SHP77 treated with DMSO at 0.1 percent for 48 hours (cell line): ENCODE results near the gene SLC12A8.

Experiments used
- DNase-seq: peaks from one replicate; lab custom pipeline; 2025; lab: John Stamatoyannopoulos, UW

Gene SLC12A8

DNA sequence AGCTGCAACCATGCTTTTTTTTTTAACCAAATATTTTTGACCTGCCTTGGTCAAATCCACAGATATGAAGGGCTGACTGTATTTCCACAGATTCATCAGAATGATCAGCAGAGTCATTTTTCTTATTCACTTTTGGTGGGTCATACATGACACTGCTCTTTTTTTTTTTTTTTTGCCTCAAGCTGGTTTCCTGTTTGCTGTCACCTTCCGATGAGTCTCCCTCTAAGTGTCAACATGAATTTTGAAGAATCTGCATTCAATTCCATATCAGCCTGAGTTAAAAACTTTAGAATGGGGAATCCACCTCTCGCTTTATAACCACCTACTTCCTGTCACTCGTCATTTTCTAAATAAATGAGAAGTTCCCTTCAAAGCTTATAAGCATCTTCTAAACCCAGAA, 2.2 kb upstream of the SLC12A8 start:
- DNase-seq = no peak

DNA sequence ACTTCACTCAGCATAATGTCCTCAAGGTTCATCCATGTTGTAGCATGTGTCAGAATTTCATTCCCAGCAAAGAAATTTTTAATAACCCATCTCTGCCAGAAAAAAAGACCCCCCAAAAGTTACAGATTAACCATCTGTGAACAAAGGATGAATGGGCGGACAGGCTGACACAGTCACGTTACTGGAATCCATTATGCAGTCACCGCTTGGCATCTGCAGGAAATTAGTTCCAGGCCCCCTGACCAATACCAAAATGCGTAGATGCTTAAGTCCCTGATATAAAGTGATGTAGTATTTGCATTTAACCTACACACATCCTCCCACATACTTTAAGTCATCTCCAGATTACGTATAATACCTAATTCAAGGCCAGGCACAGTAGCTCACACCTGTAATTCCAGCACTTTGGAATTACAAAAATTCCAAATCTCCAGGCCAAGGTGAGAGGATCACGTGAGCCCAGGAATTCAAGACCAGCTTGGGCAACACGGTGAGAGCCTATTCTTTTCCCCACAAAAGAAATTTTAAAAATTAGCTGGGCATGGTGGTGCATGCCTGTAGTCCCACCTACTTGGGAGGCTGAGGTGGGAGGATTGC, 1.5 kb upstream of the SLC12A8 start:
- no peak for DNase-seq

DNA sequence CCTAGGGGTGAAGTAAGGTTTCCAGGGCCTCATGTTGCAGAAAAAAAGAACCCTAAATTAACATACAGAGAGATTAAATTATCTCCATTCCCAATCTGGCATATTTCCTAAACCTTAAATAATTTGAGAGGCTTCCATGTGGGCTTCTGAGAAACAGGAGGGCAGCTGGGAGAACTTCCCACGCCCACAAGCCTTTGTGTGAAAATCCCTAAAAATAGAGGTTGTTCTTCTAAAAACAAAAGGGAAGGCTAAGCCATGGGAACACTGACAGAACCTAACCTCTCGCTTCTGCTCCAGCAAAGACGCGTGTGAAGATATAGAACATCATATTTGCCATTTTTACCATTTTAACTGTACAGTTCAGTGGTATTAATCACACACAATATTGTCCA, 812 bp upstream of the SLC12A8 start:
- DNase-seq = no peak

DNA sequence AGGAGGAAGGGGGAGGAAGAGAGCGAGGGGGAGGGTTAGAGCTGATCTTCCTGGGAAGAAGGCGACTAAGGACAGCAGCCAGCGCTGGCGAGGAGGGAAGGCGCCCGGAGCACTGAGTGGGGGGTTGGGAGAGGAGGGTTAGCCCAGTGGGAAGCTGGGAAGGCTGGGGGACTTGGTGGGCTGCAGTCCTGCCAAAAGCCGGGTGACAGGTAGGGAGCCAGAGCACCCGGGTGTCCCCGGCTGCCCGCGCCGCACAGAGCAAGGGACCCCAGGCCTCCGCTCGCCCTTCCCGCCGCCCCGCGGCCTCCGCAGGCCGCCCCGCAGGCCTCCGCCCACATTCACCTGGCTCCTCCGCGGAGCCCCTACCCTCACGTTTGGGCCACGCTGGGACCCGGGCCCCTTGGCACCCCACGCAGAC, 448 bp downstream of the SLC12A8 start:
- no peak for DNase-seq

DNA sequence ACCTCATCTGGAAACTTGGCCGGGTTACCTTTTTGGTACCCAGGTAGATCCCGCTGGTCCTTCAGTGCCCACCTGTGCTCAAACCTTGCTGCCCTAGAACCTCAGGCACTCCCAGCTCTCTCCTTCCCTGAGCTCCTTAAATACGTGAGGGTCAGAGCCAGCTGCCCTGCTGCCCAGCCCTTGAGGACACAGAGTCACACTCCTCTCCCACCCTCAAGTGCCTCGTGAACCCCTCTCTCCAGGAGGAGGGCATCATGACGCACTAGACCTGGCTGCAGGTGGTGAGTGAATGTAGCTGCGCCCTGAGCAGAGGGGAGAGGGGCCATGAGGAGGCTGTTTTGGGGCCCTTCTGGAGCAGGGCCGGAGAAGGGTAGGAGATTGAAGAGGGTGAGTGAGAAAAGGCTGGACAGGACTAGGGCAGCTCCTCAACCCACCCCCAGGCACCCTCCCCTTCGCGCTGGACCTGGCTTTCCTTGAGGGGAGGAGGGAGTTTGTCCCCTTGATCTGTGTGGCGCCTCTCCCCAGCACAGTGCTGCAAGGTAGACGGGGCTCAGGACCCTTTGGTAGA, 941 bp downstream of the SLC12A8 start:
- DNase-seq = no peak

DNA sequence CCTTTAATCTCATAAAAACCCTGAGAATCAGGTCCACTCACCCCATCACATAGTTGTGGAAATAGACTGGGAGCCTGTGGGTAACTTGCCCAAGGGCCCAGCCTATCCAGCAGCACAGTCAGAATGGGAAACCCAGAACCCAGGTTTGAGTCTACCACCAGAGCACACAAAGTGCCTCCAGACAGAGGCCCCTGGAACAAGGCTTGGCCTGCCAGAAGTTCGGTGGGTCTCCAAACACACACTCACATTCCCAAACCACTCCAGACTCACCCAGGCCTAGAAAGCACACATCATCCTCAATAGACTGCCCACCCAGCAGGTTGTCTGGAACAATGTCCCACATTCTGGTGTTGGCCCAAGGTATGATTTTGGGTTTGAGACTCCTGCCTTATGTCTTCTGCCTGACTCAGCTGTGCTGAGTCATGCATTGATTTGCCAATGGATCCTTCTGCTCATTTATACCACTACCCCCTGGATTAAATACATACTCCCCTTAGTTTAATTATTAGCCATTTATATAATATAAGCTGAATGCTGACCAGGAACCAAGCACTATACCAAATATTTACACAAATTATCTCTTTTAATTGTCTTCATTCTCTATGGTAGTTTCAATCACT, 4.5 kb downstream of the SLC12A8 start:
- no peak for DNase-seq

DNA sequence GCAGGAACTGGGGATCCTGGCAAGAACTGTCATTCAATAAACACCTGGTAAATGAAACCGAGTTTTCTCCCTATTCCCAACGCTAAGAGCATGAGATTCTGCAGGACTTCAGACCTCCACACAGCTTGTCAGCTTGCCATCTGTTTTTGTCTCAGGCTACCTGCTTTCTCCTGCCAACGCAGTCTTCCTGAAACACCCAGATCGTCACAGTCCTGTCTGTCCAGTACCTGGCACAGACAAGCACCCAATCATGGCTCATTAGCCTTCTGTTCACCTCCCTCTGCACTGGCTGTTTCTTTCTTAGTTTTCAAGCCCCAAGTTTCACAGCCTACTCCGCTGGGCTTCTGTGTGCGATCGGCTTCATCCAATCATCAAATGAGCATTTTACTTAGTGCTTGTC, 5.0 kb downstream of the SLC12A8 start:
- DNase-seq = no peak

DNA sequence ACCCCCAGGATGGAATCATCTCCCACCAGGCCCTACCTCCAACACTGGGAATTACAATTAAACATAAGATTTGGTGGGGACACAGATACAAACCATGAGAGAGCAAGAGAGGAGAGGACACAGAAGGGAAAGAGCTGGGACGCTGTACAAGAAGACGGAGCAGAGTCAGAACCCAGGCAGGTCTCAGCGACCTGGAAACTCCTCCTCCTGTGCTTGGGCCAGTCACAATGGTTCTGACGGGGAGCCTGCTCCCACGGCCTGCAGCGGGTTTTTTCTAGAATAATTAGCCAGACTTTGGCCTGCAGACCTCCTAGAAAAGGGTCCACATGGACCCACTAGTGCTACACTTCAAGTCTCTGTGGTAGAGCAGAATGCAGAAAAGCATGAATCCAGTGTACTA, 5.6 kb downstream of the SLC12A8 start:
- DNase-seq = no peak

DNA sequence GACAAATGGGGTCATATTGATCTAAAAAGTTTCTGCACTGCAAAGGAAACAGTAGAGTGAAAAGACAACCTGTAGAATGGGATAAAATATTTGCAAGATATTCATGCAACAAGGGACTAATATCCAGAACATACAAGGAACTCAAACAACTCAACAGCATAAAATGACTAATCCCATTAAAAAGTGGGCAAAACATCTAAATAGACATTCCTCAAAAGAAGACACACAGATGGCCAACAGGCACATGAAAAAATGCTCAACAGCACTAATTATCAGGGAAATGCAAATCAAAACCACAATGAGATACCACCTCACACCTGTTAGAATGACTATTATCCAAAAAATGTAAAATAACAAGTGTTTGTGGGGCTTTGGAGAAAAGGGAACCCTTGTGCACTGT, 8.8 kb downstream of the SLC12A8 start:
- no peak for DNase-seq

DNA sequence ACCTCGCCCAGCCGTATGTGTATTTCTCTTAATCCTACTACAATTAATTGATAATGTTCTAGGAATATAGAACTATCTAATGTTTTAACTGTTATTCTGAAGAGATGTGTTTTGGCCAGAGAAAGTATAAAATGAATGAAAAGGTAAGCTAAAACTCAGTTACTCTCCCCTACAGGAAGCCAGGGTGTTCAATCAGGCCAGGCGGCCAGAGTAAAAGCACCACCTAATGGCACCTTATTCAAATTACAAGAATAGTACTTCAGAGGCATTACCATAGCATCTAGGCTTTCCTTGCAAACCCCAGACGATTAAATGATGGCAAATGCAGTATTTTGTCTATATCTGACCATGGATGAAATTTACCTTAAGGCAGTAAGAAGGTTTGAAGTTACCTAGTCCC, 10.4 kb downstream of the SLC12A8 start:
- DNase-seq = no peak

DNA sequence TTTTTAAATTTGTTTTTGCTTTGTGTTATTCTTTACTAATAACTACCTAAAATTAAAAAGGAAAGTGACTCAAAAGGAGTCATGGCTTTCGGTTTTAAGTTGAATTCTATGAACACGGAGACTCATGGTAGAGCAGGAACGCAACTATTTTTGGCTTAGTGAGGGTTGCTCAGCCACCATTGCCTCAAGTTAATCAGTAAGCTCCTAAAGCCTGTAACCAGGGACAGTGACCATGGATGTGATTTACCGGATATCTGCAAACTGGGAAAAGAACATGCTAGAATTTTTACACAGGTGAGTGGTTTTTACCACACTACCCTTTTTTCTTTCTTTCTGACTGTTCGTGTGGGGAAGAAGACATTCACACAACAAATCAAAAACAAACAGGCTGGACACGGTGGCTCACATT, 11.8 kb downstream of the SLC12A8 start:
- no peak for DNase-seq

DNA sequence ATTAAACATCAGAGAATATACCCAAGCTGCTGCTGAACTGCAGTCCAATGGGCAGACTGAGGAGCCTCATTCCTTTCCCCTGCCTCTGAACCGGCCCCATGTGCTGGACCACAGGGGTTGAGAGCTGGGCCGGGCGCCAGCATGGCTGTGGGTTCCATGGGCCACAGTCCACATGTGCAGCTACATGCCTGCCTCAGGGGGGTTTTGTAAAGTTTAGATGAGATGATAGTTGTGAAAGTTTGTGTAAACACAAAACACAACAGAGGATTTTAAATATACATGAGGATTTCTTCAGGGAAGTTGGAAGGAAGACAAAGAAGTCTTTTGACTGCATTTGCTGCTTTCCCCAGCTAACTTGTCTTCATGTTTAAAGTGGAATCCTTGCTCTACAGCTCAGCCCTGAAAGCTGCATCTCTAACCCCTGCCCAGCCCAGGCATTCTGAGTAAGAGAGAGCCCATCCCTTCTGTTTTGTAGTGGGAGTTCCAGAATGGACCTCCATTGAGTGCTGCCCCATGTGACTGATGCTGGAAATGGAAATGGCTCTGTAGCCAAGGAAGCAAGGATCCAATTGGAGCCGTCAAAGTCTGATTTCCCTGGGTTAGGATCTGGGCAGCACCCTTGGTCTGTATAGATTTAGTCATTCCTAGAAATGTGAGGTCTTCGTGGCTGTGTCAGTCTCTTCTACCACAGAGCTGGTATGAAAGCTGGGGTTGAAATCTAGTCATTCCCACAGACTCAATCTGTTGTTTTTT, 17.5 kb downstream of the SLC12A8 start:
- DNase-seq = no peak

DNA sequence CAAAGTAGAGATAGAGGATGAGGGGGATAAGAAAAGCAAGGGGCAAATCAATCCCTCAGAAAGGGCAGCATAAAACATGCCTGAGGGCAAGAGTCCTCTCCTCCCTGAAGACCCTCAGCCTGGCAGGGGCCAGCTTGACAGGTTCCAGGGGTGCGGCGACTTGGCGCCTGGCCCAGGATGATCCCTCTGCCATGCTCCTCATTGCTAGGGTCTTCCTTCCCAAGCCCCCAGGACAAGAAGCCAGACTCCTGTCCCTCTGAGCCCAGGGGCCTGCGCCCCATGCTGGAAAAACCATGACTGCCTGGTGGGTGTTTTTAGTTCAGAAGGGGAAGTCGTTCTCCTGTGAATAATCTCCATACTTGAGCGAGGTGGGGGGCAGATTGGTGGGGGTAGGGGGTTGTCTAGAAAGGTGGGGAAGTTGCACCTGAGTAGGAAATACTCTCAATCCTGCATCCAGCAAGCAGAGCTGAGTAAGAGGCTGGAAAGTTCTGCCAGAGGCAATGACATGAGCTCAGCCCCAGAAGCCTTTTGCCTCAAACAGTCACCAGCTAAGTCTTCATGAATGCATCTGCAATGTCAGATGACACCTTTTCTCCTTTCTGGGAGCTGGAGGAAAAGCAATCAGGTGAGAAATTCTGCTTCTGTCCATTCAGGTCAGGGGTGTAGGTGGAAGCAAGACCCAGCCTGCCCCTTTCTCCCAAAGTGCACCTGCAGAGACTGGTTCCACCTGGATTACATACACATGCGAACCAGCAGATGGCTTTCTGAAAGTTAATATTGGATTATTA, 18.3 kb downstream of the SLC12A8 start:
- no peak for DNase-seq

DNA sequence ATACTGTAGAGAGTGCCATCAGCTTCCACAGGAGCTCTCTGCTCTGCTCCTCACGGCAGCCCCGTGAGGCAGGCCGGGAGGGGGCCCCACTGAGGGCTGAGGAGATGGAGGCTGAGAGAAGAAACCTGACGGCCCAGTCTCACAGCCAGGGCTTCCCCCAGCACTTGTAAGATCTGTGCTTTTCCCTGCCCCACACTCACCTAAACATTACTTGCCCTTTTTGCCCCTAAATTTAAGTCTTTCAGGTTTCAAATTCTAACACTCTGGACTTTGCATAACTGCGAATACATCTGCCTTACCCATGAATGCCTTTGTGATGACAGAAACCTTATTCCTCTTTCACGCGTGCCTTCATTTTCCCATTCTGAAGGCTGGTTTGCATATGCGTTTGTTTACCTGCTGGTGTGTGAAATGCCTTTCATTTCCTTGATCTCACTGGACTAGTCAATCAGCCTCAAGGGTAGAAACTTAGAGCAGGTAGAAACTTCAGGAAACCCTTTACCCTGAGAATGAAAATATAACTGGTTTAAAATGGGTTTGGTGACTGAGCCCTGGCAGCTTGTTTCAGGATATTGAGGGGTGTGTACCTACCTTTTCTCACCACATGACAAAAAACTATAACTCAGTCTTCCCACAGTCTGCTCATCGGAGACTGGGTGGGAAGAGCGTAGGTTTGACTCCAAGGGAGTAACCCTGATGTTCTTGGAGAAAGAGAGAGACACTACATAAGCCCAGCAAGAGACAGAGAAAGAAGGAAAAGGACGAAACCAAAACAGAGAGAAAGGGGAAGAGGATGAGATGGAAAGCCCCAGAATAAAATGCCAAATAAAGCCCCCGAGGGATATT, 20.1 kb downstream of the SLC12A8 start:
- no peak for DNase-seq

DNA sequence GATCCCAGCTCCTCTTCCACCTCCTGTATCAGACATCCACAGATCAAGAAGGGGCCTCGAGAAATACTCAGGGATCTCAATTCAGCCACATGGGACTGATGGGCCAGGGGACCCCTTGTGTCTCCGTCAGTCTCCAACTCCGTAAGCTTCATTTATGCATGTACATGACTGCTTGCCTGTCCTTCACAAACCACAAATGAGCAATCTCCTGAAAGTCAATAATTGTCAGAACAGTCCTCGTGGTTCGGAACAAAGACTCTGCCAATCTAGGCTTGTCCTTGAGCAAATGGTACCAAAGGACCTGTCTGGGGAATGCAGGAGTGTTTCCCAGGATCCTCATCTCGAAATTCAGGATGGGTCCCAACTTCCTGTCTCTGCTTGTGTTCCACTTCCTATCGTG, 20.8 kb downstream of the SLC12A8 start:
- no peak for DNase-seq

DNA sequence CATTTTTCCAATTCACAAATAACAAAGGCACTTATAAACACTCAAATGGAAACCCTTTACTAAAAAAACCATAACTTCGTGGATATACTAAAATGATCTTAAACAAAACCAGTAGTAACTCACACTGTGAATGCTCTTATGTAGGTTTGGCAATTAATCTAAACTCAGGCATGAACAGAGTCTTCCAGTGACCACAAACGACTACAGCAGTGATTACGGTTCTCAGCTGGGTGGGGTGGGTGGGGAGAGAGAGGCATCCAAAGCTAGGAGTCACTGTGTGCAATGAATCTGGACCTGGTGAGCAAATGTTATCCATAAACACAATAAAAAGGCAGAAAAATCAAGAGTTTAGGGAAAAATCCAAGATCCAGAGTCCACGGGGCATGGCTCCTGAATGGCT, 21.3 kb downstream of the SLC12A8 start:
- no peak for DNase-seq

DNA sequence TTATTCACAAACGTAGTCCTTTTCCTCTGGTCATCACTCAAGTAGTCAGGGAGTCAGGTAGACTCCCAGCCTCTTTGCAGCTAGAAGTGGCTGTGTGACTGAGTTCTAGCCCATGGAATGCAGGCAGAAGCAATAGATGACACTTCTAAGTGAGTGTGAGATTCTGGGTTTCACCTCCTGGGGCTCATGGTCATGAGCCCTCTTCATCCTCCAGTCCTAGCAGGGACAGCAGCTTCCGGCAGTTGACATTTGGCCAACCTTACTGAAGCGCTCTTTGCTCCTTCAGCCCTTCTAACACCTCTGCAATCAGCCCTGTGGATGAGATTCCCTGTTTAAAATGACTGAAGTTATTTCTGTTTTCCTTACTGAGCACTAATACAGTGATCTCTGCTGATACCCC, 21.8 kb downstream of the SLC12A8 start:
- no peak for DNase-seq

DNA sequence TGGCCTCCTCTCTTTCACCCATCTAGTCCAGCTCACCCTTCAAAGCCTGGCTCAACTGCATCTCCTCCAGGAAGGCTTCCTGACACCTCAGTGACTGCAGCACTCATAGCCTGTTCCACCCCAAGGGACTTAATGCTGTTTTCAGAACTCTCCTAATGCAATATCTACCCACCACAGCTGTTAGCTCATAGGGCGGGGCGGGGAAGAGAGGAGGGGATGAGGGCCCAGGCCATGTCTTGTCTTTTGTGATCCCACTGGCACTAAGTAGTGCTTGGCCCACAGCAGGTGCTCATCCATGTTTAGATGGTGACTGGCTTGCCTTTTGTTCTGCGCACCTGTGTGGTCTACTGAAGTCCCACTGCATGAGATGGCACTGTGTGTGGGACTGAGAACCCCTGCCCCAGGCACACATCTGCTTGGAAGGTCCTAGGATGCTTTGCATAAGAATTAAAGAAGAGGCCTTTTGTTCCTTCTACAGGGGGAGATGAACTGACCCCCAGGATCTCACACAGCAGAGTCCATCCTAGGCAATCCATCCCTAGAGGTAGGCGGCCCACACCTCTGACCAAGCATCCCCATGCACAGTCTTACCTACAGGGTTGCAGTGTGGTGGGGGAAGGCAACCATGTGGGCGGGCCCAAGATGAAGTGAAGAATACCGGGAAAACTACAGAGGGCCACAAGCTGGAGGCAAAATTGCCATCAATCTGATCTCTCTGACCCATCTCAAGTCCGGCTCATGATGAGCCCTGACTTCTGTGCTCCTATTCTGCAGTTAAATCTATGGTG, 23.0 kb downstream of the SLC12A8 start:
- no peak for DNase-seq

DNA sequence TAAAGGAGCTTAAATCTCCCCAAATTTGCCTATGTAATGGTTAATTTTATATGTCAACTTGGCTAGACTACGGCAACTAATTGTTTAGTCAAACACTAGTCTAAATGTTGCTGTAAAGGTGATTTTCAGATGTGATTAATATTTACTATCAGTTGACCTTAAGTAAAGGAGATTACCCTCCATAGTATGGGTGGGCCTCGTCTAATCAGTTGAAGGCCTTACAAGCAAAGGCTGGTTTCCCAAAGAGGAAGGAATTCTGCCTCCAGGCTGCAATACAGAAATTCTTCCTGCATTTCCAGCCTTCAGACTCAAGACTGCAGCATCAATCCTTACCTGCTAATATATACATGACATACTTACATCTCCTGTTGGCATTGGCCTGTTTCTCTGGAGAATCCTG, 23.6 kb downstream of the SLC12A8 start:
- no peak for DNase-seq

DNA sequence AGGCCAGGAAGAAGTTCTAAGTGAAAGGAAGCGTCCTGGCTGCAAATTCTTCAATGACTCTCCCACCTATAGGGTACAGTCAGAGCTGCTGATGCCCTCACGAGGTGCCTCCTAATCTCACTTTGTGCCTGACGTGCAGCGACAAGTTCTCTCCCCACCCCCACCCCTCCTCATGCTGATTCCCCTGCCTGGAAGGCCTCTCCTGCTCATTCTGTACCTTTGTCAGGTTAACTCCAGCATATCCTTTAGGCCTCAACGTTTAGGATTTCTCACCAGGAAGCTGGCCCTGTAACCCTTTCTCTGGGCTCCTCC, 25.0 kb downstream of the SLC12A8 start:
- DNase-seq = no peak
